NCI-H345 (cell line): Measurements from ENCODE around the gene TENM4.

Experiments
- DNase-seq: peaks from one replicate; lab custom pipeline; 2025; lab: John Stamatoyannopoulos, UW

The TENM4 gene

GRCh38 chr11:79119491-79120284 lies 321.1 kb downstream of the TENM4 start:
- DNase-seq = no peak

- DNase-seq = no peak
Observed at GRCh38 chr11:79117488-79117887, 323.3 kb downstream of the TENM4 start.

- no peak for DNase-seq
Observed at GRCh38 chr11:79116600-79116999, 324.2 kb downstream of the TENM4 start.

GRCh38 chr11:79113054-79113690 lies 327.7 kb downstream of the TENM4 start:
- no peak for DNase-seq

- no peak for DNase-seq
Observed at GRCh38 chr11:79110796-79111195, 330.0 kb downstream of the TENM4 start.

GRCh38 chr11:79110321-79110720 lies 330.5 kb downstream of the TENM4 start:
- no peak for DNase-seq

GRCh38 chr11:79108851-79109250 lies 332.0 kb downstream of the TENM4 start:
- no peak for DNase-seq

GRCh38 chr11:79102840-79103239 lies 338.0 kb downstream of the TENM4 start:
- no peak for DNase-seq

GRCh38 chr11:79101656-79102055 lies 339.2 kb downstream of the TENM4 start:
- peak; percentile 20 for DNase-seq

GRCh38 chr11:79100093-79100910 lies 340.5 kb downstream of the TENM4 start:
- peak; percentile 38 for DNase-seq

- no peak for DNase-seq
Observed at GRCh38 chr11:79098146-79098545, 342.7 kb downstream of the TENM4 start.

- no peak for DNase-seq
Observed at GRCh38 chr11:79097246-79097875, 343.5 kb downstream of the TENM4 start.

- no peak for DNase-seq
Observed at GRCh38 chr11:79095424-79095823, 345.4 kb downstream of the TENM4 start.

- no peak for DNase-seq
Observed at GRCh38 chr11:79094616-79095015, 346.2 kb downstream of the TENM4 start.

GRCh38 chr11:79092791-79093353 lies 348.0 kb downstream of the TENM4 start:
- no peak for DNase-seq

- DNase-seq = no peak
Observed at GRCh38 chr11:79090191-79090705, 350.6 kb downstream of the TENM4 start.

- DNase-seq = no peak
Observed at GRCh38 chr11:79089601-79090000, 351.2 kb downstream of the TENM4 start.

GRCh38 chr11:79088967-79089366 lies 351.9 kb downstream of the TENM4 start:
- no peak for DNase-seq

- DNase-seq = no peak
Observed at GRCh38 chr11:79087961-79088318, 352.9 kb downstream of the TENM4 start.

GRCh38 chr11:79087238-79087960 lies 353.4 kb downstream of the TENM4 start:
- DNase-seq = no peak

- DNase-seq = no peak
Observed at GRCh38 chr11:79086056-79086455, 354.8 kb downstream of the TENM4 start.
